Smooth muscle cell (in vitro differentiated cells): ENCODE data around the gene ECT2L. TPM values are rescaled to one million over a fixed set of nuclear protein-coding genes. Genes with fewer than 3 reads are reported as not detected.
A peak's percentile ranks its signal among the peaks of the same experiment; 100 is the strongest.

Experiments
- DNase-seq: peaks from one replicate; lab custom pipeline; 2025; ENCODE audit not compliant: unreplicated experiment; lab: John Stamatoyannopoulos, UW
- H2AFZ ChIP-seq: fragments of 200-600 bp; sonication (generic); 2 replicates; pipeline ENCODE4 v1.6.0; 2016; ENCODE audit warnings: antibody characterized with exemption, low read depth, mild to moderate bottlenecking
- H3F3A ChIP-seq: fragments of 200-600 bp; sonication (generic); 2 replicates; pipeline ENCODE4 v1.6.0; 2017; ENCODE audit warnings: antibody characterized with exemption, low read depth
- H3K27ac ChIP-seq: fragments of 200-600 bp; sonication (generic); 2 replicates; pipeline ENCODE4 v1.5.1; 2016; ENCODE audit warnings: low read depth, mild to moderate bottlenecking
- H3K27me3 ChIP-seq: fragments of 200-600 bp; sonication (generic); 2 replicates; pipeline ENCODE4 v1.6.1; 2016; ENCODE audit warnings: low read depth, mild to moderate bottlenecking
- H3K36me3 ChIP-seq: fragments of 200-600 bp; sonication (generic); 2 replicates; pipeline ENCODE4 v1.5.1; 2016; ENCODE audit warnings: low read depth
- H3K4me1 ChIP-seq: fragments of 200-600 bp; sonication (generic); 2 replicates; pipeline ENCODE4 v1.5.1; 2016; ENCODE audit warnings: low read depth
- H3K4me2 ChIP-seq: fragments of 200-600 bp; sonication (generic); 2 replicates; pipeline ENCODE4 v1.6.0; 2016; ENCODE audit warnings: mild to moderate bottlenecking
- H3K4me3 ChIP-seq: fragments of 200-600 bp; sonication (generic); 2 replicates; pipeline ENCODE4 v1.5.1; 2016; ENCODE audit warnings: mild to moderate bottlenecking
- H3K79me2 ChIP-seq: fragments of 200-600 bp; sonication (generic); 2 replicates; pipeline ENCODE4 v1.6.0; 2016; ENCODE audit warnings: low read depth, mild to moderate bottlenecking
- H3K9ac ChIP-seq: fragments of 200-600 bp; sonication (generic); 2 replicates; pipeline ENCODE4 v1.6.0; 2016; ENCODE audit warnings: low read depth
- H3K9me3 ChIP-seq: fragments of 200-600 bp; sonication (generic); replicated peaks from 2 replicates; pipeline ENCODE4 v1.5.1; 2016; ENCODE audit warnings: low read depth
- H4K20me1 ChIP-seq: fragments of 200-600 bp; sonication (generic); 2 replicates; pipeline ENCODE4 v1.6.0; 2016; ENCODE audit warnings: low read depth
- WGBS: methylation state at CpG from one replicate; pipeline ENCODE4 v1.1.7; 2016; ENCODE audit warnings: low lambda C conversion rate; 5-methylcytosine and 5-hydroxymethylcytosine counted together
- polyA plus RNA-seq: library from polyadenylated mRNA; unstranded; fragments of >200 nt; fragmentation: Nextera tagmentation; extraction: Ambion mirVana; gene quantifications from 2 replicates; pipeline ENCODE4 v1.2.1, GENCODE V29; 2016
- total RNA-seq: library from RNA; depleted of rRNA; stranded (reverse); fragments of >200 nt; gene quantifications from 2 replicates; pipeline ENCODE4 v1.2.3, GENCODE V29; 2014
- TF ChIP-seq, protein P1 (sequence below): fragments of 200-600 bp; sonication (generic); IDR thresholded peaks from 2 replicates; pipeline ENCODE4 v1.5.1; 2017; ENCODE audit warnings: borderline replicate concordance, mild to moderate bottlenecking, antibody characterized with exemption; ENCODE audit not compliant: insufficient read depth, poor library complexity, severe bottlenecking

Gene ECT2L
- total and polyA plus RNA-seq, 2 experiments from 2014 or later, result 0.14 TPM; not detected in 1

DNA sequence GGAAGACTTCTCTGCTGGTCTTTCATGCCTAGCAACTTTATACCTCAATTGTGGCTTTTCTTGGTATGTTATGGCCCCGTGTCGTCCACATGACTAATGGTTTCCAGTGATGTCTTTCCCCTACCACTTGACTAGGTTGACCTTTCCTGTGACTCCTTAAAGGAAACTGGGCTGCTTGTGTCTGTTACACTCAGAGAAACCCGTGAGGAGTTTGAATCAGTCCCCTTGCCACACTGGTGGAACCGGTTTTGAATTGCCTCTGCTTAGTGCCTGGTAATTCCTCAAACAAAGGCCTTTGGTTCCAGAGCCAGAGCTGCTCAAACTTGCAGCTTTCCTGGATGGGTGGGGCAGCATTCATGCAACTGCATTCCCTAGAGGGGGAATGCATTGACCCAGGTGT is 21.9 kb downstream of the ECT2L start:
- Histone ChIP-seq H3K4me1 (peaks cover 15% of the 10 kb centered on the region), H2AFZ (peak overlapping the region; percentile 83), H3F3A (no peaks in the 10 kb centered on the region), H3K4me2 (peak overlapping the region; percentile 62), H3K27ac (peak overlapping the region; percentile 93), H3K9me3 (no peaks in the 10 kb centered on the region), H3K27me3 (no peaks in the 10 kb centered on the region), H3K4me3 (no peak overlapping the region), H3K79me2 (no peaks in the 10 kb centered on the region), H3K36me3 (no peaks in the 10 kb centered on the region), H4K20me1 (no peaks in the 10 kb centered on the region), H3K9ac (peak overlapping the region; percentile 79)
- DNase-seq, result no peak
- TF ChIP-seq, protein P1, sequence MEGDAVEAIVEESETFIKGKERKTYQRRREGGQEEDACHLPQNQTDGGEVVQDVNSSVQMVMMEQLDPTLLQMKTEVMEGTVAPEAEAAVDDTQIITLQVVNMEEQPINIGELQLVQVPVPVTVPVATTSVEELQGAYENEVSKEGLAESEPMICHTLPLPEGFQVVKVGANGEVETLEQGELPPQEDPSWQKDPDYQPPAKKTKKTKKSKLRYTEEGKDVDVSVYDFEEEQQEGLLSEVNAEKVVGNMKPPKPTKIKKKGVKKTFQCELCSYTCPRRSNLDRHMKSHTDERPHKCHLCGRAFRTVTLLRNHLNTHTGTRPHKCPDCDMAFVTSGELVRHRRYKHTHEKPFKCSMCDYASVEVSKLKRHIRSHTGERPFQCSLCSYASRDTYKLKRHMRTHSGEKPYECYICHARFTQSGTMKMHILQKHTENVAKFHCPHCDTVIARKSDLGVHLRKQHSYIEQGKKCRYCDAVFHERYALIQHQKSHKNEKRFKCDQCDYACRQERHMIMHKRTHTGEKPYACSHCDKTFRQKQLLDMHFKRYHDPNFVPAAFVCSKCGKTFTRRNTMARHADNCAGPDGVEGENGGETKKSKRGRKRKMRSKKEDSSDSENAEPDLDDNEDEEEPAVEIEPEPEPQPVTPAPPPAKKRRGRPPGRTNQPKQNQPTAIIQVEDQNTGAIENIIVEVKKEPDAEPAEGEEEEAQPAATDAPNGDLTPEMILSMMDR, result no peak
- WGBS, result 5% methylated on average over 4 of the region's 4 CpGs

DNA sequence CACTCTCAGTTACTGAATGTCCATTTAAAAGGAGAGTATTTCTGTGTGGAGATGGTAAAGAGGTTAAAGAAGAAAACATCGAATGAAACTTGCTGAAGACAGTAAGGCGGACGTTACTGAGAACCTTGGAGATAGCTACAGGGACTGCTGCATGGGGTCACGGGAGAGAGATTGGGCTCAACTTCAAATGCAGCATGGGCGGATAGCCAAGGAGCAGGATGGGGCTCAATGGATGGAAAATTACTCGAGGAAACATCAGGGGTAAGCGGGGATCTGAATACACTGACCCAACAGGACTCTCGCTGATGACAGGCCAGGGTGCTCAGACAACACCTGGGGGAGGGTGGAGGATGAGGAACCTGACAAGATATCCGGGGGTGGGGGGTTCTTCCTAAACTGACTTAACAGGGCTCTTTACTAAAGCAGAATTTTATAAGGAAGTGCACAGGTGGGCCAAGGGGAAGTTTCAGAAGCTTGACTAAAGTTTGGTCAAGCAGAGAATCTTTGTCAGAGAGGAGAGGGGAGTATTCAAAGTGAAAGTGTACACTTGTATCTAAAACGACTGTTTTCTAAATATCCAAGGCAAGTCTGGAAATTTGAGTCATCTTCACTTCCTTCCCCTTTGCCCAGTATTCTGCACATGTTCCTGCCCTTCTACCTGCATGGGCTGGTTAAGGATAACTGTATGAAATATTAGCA is 22.8 kb downstream of the ECT2L start:
- Histone ChIP-seq H3K79me2 (no peaks in the 10 kb centered on the region), H3K4me3 (no peak overlapping the region), H3K4me2 (no peak overlapping the region), H4K20me1 (no peaks in the 10 kb centered on the region), H3K9me3 (no peaks in the 10 kb centered on the region), H3F3A (no peaks in the 10 kb centered on the region), H3K27me3 (no peaks in the 10 kb centered on the region), H3K27ac (peak overlapping the region; percentile 93), H3K4me1 (peaks cover 15% of the 10 kb centered on the region), H3K36me3 (no peaks in the 10 kb centered on the region), H2AFZ (peak overlapping the region; percentile 83), H3K9ac (peak overlapping the region; percentile 79)
- WGBS, result 83% methylated on average over 10 of the region's 10 CpGs
- no peak for DNase-seq
- TF ChIP-seq, protein P1, result no peak

DNA sequence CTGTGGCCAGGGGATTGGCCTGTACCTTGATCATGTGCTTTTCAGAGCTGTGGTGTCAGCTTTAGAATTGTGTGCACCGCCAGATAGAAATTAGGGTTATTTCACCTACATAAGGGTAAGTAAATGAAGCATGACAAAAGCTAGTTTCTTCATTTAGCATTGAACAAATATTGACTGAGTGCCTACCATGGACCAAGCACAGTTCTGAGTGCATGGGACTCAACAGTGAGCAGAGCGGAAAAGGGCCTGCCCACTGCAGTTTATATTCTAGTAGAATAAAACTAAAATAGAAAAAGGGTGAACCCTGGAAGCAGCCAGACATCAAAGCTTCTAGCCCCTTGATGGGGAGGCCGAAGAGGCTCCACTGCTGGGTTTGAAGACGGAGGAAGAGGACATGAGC is 25.6 kb downstream of the ECT2L start:
- H3K4me3 ChIP-seq, result no peak overlapping the region
- H3K4me1 ChIP-seq, result peaks cover 15% of the 10 kb centered on the region
- H3K27ac ChIP-seq, result no peak overlapping the region
- H3K79me2 ChIP-seq, result no peaks in the 10 kb centered on the region
- no peak overlapping the region for H3K4me2 ChIP-seq
- no peak for DNase-seq
- H3K9ac ChIP-seq, result no peak overlapping the region
- TF ChIP-seq, protein P1, result no peak
- H4K20me1 ChIP-seq, result no peaks in the 10 kb centered on the region
- H3K36me3 ChIP-seq, result no peaks in the 10 kb centered on the region
- no peaks in the 10 kb centered on the region for H3F3A ChIP-seq
- no peaks in the 10 kb centered on the region for H3K27me3 ChIP-seq
- WGBS, result 94% methylated on average over 4 of the region's 4 CpGs
- no peaks in the 10 kb centered on the region for H3K9me3 ChIP-seq
- no peak overlapping the region for H2AFZ ChIP-seq
